WERI-Rb-1 (cell line): ENCODE results near the gene UNC5CL.

Experiments used
- DNase-seq: peaks from one replicate; pipeline ENCODE4 v3.0.0-alpha.2; 2020
- H3K27ac ChIP-seq: fragments of 250-450 bp; sonication (Bioruptor Pico); 2 replicates; pipeline ENCODE4 v1.5.1; 2020; ENCODE audit warnings: mild to moderate bottlenecking, moderate library complexity
- H3K27me3 ChIP-seq: fragments of 250-450 bp; sonication (Bioruptor Pico); 2 replicates; pipeline ENCODE4 v1.5.1; 2021; ENCODE audit warnings: mild to moderate bottlenecking, low read depth, moderate library complexity; ENCODE audit not compliant: insufficient read depth, severe bottlenecking
- H3K36me3 ChIP-seq: fragments of 250-450 bp; sonication (Bioruptor Pico); 2 replicates; pipeline ENCODE4 v1.5.1; 2020; ENCODE audit warnings: mild to moderate bottlenecking, moderate library complexity
- H3K4me3 ChIP-seq: 2 replicates; pipeline ENCODE4 v1.5.1; 2011; ENCODE audit warnings: low read depth, mild to moderate bottlenecking, control low read depth, low read length
- H3K9me3 ChIP-seq: fragments of 250-450 bp; sonication (Bioruptor Pico); 2 replicates; pipeline ENCODE4 v1.5.1; 2021; ENCODE audit warnings: mild to moderate bottlenecking, moderate library complexity; ENCODE audit not compliant: severe bottlenecking
- CTCF ChIP-seq: IDR thresholded peaks from 2 replicates; pipeline ENCODE4 v1.5.1; 2011; ENCODE audit warnings: low read depth, mild to moderate bottlenecking, control low read depth, inconsistent platforms, low read length

UNC5CL gene

GRCh38 chr6:41036186-41036585 lies 2.8 kb downstream of the UNC5CL start:
- H3K27me3 ChIP-seq: no peaks in the 10 kb centered on the region
- no peak overlapping the region for H3K4me3 ChIP-seq
- DNase-seq: no peak
- no peak for TF ChIP-seq CTCF
- no peaks in the 10 kb centered on the region for H3K9me3 ChIP-seq
- H3K36me3 ChIP-seq: no peaks in the 10 kb centered on the region
- H3K27ac ChIP-seq: no peak overlapping the region

- no peaks in the 10 kb centered on the region for H3K36me3 ChIP-seq
- no peaks in the 10 kb centered on the region for H3K27me3 ChIP-seq
- no peaks in the 10 kb centered on the region for H3K9me3 ChIP-seq
- no peak for TF ChIP-seq CTCF
- no peak for DNase-seq
- no peak overlapping the region for H3K4me3 ChIP-seq
- H3K27ac ChIP-seq: no peak overlapping the region
Measured at GRCh38 chr6:41033776-41034175, 5.2 kb downstream of the UNC5CL start.

- Histone ChIP-seq H3K9me3 (no peaks in the 10 kb centered on the region), H3K27ac (no peak overlapping the region)
Measured at GRCh38 chr6:41032830-41033229, 6.2 kb downstream of the UNC5CL start.

GRCh38 chr6:41028561-41029412 lies 10.2 kb downstream of the UNC5CL start:
- Histone ChIP-seq H3K27me3 (no peaks in the 10 kb centered on the region), H3K36me3 (no peaks in the 10 kb centered on the region), H3K4me3 (peak overlapping the region; percentile 57), H3K27ac (peak overlapping the region; percentile 72), H3K9me3 (no peaks in the 10 kb centered on the region)
- no peak for TF ChIP-seq CTCF
- no peak for DNase-seq

More at GRCh38 chr6:41032830-41033229, 6.2 kb downstream of the UNC5CL start:
- DNase-seq: no peak
- Histone ChIP-seq H3K36me3 (no peaks in the 10 kb centered on the region), H3K27me3 (no peaks in the 10 kb centered on the region), H3K4me3 (no peak overlapping the region)
- TF ChIP-seq CTCF: no peak

GRCh38 chr6:41027799-41028560 lies 11.0 kb downstream of the UNC5CL start:
- no peaks in the 10 kb centered on the region for H3K9me3 ChIP-seq
- no peaks in the 10 kb centered on the region for H3K27me3 ChIP-seq
- H3K36me3 ChIP-seq: no peaks in the 10 kb centered on the region
- peak; percentile 99 for TF ChIP-seq CTCF
- H3K27ac ChIP-seq: peak overlapping the region; percentile 72
- peak; percentile 89 for DNase-seq
- peak overlapping the region; percentile 57 for H3K4me3 ChIP-seq
